GM21360 (cell line): ENCODE results near the gene MKNK2.
"Not testable (repeated sequence)": the region's sequence is repeated elsewhere in the genome, so short reads cannot be mapped to it uniquely, and the experiment has no call there.

Source experiments
- ATAC-seq: cut with Tn5 transposase; IDR thresholded peaks from one replicate; pipeline ENCODE4 v1.9.1; 2021; ENCODE audit warnings: mild to moderate bottlenecking, moderate library complexity; ENCODE audit not compliant: unreplicated experiment

Gene MKNK2

GRCh38 chr19:2044709-2045500, 6.1 kb downstream of the MKNK2 start:
- no peak for ATAC-seq

DNA sequence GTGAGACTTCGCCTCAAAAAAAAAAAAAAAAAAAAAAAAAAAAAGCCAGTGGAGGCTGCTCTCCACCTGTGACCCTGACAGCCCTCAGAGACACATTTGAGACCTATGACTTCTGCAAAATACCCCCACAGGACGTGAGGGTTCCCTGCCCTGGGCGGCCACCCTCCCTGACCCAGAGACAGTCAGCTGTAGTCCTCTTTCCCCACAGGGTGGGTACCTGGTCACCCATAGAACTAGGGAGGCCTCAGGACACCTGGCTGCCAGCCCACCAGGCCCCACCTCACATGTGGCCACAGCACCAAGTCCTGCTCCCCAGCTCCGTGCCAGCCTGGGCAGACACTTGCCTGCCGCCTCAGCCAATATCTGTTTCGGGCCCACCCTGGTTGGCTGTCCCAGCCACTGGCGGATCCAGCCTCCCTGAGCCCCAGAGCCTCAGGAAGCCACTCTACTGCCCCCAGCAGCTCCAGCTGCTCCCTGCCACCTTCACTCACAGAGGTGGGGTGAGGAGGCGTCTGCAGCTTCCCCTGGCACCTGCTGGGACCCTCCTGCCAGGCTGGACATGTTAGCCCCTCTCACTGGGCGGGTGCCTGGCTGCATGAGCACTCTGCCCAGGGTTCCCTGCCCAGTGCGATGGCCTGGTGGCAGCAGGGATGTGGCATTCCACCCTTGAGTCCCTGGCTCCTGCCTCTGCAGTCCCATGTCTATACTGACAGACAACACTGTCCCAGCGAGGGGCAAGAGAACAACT, 6.9 kb downstream of the MKNK2 start:
- ATAC-seq, result no peak

- ATAC-seq, result no peak
Observed at GRCh38 chr19:2043251-2043641, 7.8 kb downstream of the MKNK2 start.

GRCh38 chr19:2042485-2043250, 8.4 kb downstream of the MKNK2 start:
- no peak for ATAC-seq

GRCh38 chr19:2041683-2042484, 9.2 kb downstream of the MKNK2 start:
- ATAC-seq, result peak; percentile 43

GRCh38 chr19:2041433-2041682, 9.7 kb downstream of the MKNK2 start:
- no peak for ATAC-seq

GRCh38 chr19:2040647-2041432, 10.2 kb downstream of the MKNK2 start:
- no peak for ATAC-seq

- no peak for ATAC-seq
Observed at GRCh38 chr19:2039959-2040646, 10.9 kb downstream of the MKNK2 start.

DNA sequence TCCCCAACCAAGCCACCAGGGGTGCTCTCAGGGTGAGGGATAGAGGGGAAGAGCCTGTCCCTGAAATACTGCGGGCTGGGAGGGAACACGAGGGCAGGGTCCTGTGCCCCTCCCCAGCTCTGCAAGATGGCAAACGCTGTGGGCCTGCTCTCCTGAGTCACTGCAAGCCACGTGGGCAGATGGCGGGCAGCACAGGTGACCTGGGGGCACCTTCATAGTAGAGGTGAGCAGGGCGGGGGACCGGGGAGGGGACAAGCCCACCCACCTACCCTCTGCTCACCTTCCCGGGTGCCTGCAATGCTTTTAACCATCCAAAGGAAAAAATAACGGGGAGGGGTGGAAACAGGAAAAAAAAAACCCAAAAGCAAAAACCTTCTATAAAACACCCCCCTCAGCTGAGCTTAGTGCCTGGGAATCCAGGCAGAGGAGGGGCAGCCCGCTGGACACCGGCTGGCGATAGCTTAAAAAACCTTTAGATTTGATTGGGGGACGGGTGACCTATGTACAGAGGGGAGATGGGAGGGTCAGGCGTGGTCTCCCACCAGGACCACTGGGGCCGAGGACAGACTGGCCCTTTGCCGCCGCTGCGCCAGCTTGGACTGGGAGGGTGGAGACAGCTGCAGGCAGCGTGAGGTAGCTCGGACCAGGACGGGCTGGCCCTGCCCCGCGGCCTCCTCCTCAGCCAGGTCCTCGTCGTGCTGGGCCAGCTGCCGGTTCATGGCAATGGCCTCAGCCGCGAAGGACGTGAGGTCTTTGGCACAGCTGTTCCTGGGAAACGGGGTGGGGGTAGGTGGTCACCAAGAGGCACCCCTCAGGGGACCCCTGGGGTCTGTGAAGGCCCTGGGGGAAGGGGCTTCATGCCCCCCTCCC, 11.7 kb downstream of the MKNK2 start:
- no peak for ATAC-seq

- no peak for ATAC-seq
Observed at GRCh38 chr19:2038284-2039088, 12.6 kb downstream of the MKNK2 start.

- ATAC-seq, result no peak
Observed at GRCh38 chr19:2037651-2038255, 13.3 kb downstream of the MKNK2 start.

GRCh38 chr19:2036424-2036823, 14.6 kb downstream of the MKNK2 start:
- no peak for ATAC-seq

- ATAC-seq, result no peak
Observed at GRCh38 chr19:2035590-2035991, 15.5 kb downstream of the MKNK2 start.

DNA sequence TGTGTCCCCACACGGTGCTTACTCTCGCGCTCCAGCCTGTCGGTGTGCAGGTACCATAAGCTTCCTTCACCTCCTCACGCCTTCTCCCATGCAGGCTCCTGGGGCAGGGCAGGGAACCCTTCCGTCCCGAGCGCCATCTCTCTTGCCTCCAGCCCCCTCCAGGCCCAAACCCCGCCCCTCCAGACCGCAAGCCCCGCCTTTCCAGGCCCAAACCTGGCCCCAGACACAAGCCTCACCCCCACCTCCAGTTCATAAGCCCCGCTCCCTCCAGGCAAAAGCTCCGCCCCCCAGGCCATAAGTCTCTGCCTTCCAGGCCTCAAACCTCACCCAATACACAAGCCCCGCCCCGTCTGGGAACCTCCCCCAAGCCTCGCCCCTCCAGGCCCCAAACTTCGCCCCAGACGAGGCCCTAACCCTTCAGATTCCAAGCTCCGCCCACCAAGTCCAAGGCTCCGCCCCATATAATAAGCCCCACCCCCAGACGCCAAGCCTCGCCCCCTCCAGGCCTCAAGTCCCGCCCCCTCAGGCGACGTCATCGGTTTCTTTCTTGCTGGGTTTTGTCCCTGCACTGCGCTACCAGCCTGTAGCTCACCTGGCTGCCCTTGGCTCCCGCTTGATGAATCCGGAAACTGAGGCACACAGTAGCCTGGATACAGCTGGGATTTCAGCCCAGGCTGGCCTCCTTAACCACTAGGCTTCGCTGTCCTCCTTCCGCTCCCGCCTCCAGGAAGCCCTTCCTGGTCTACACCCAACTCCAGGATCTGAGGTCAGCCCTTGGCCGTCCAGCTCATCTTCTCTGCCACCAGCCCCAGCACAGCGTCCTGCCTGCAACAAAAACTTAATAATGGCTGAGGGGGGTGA, 16.1 kb downstream of the MKNK2 start:
- no peak for ATAC-seq

DNA sequence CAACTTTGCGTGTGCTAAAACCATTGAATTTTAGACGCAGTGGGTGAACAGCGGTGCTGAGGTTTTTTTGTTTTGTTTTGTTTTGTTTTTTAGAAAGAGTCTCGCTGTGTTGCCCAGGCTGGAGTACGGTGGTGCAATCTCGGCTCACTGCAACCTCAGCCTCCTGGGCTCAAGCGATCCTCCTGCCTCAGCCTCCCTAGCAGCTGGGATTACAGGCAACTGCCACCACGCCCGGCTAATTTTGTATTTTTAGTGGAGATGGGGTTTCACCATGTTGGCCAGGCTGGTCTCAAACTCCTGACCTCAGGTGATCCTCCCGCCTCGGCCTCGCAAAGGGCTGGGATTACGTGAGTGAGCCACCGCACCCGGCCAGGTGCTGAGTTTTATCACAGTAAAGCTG, 16.8 kb downstream of the MKNK2 start:
- ATAC-seq, result not testable (repeated sequence)

DNA sequence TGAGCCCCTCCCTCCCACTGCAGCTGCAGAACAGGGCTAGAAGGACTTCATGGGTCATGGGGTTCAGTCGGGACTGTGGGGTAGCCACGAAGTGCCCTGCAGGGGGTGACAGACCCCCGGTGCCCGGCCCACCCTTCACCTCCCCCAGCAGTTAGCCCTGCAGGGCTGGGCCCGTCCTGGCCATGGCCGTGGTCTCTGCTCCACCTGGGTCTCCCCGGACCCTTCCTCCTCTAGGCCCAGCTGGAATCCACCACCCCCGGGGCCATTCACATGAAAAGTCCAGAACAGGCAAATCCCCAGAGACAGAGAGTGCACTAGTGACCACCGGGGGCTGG, 17.3 kb downstream of the MKNK2 start:
- no peak for ATAC-seq
